Keratinocyte (primary cell): ENCODE results near the gene SIK3. TPM values are rescaled to one million over a fixed set of nuclear protein-coding genes. Genes with fewer than 3 reads are reported as not detected.
"Not testable (repeated sequence)": the region's sequence is repeated elsewhere in the genome, so short reads cannot be mapped to it uniquely, and the experiment has no call there.

ENCODE experiments used
- DNase-seq: peaks from one replicate; pipeline ENCODE4 v3.0.0-alpha.2; 2011; ENCODE audit warnings: low read depth, missing footprints, low spot score
- FAIRE-seq: peaks from 2 replicates; lab custom pipeline; 2011; peaks lifted over from hg19 to GRCh38; lab: Jason Lieb, UNC
- H2AFZ ChIP-seq: 2 replicates; pipeline ENCODE4 v1.6.0; 2012; ENCODE audit warnings: low read length, control low read depth, inconsistent platforms; ENCODE audit not compliant: control insufficient read depth
- H3K27ac ChIP-seq: 2 replicates; pipeline ENCODE4 v1.5.1; 2011; ENCODE audit warnings: low read length; ENCODE audit not compliant: control insufficient read depth, insufficient read depth
- H3K27me3 ChIP-seq: 3 replicates; pipeline ENCODE4 v1.6.0; 2011; ENCODE audit warnings: low read length; ENCODE audit not compliant: control insufficient read depth, insufficient read depth; ENCODE audit errors: extremely low read depth
- H3K36me3 ChIP-seq, 2 experiments: 2 replicates in 1 of 2; 3 replicates in 1 of 2; pipeline ENCODE4 v1.5.1; 2011; ENCODE audit warnings: low read length in 2 of 2, mild to moderate bottlenecking in 1 of 2; ENCODE audit not compliant: control insufficient read depth in 2 of 2, insufficient read depth in 2 of 2; ENCODE audit errors: extremely low read depth in 1 of 2
- H3K4me1 ChIP-seq: 3 replicates; pipeline ENCODE4 v1.5.1; 2011; ENCODE audit warnings: low read length; ENCODE audit not compliant: control insufficient read depth, insufficient read depth; ENCODE audit errors: extremely low read depth
- H3K4me2 ChIP-seq: 3 replicates; pipeline ENCODE4 v1.6.0; 2011; ENCODE audit warnings: low read depth, low read length; ENCODE audit not compliant: control insufficient read depth, insufficient read depth; ENCODE audit errors: extremely low read depth
- H3K4me3 ChIP-seq, 3 experiments: fragments of 200-600 bp in 1 of 3; sonication (generic) in 1 of 3; 2 replicates in 2 of 3; 3 replicates in 1 of 3; pipeline ENCODE4 v1.5.1; 2011 to 2016; ENCODE audit warnings: low read length in 3 of 3, mild to moderate bottlenecking in 3 of 3, control low read depth in 2 of 3, inconsistent platforms in 1 of 3, low read depth in 1 of 3, mixed read lengths in 1 of 3, mixed run types in 1 of 3, moderate library complexity in 1 of 3; ENCODE audit not compliant: control insufficient read depth in 2 of 3, insufficient read depth in 2 of 3; ENCODE audit errors: extremely low read depth in 1 of 3
- H3K79me2 ChIP-seq: 2 replicates; pipeline ENCODE4 v1.6.0; 2012; ENCODE audit warnings: low read length; ENCODE audit not compliant: control insufficient read depth, insufficient read depth
- H3K9ac ChIP-seq: 3 replicates; pipeline ENCODE4 v1.6.0; 2011; ENCODE audit warnings: low read length; ENCODE audit not compliant: control insufficient read depth, insufficient read depth; ENCODE audit errors: extremely low read depth
- H3K9me1 ChIP-seq: 3 replicates; pipeline ENCODE4 v1.6.0; 2011; ENCODE audit warnings: low read length; ENCODE audit not compliant: control insufficient read depth, insufficient read depth; ENCODE audit errors: extremely low read depth
- H3K9me3 ChIP-seq: 2 replicates; pipeline ENCODE4 v1.5.1; 2012; ENCODE audit warnings: low read depth, low read length; ENCODE audit not compliant: control insufficient read depth
- H4K20me1 ChIP-seq: 3 replicates; pipeline ENCODE4 v1.6.0; 2011; ENCODE audit warnings: low read length; ENCODE audit not compliant: control insufficient read depth, insufficient read depth; ENCODE audit errors: extremely low read depth
- EZH2 ChIP-seq: IDR thresholded peaks from one replicate; pipeline ENCODE4 v1.6.1; 2012; ENCODE audit warnings: inconsistent platforms, mild to moderate bottlenecking, low read length, moderate library complexity
- dilution Hi-C: fragments of 300-500 bp; cut with MboI; formaldehyde crosslinking; loops from one replicate; pipeline ENCODE4 v1.7.0; 2020; ENCODE audit warnings: low sequenced_read_pairs; ENCODE audit not compliant: extremely low pct_ligation_motif_present
- polyA plus RNA-seq, 5 experiments: library from polyadenylated mRNA; depleted of rRNA in 3 of 5; stranded (reverse) in 3 of 5; stranded (forward) in 1 of 5; unstranded in 1 of 5; fragments of >200 nt; gene quantifications; 1 replicate in 1 of 5; 2 replicates in 3 of 5; 3 replicates in 1 of 5; pipeline versions ENCODE4 v1.2.1 to v1.2.3, GENCODE V29; 2011 to 2012; ENCODE audit warnings: missing spikeins in 2 of 5, low read depth in 1 of 5, low replicate concordance in 1 of 5
- TF ChIP-seq, protein P1 (sequence below), 3 experiments: IDR thresholded peaks in 1 of 3; conservative IDR thresholded peaks in 1 of 3; optimal IDR thresholded peaks in 1 of 3; 2 replicates in 2 of 3; 3 replicates in 1 of 3; pipeline versions ENCODE3 to v1.5.1; 2011; ENCODE audit warnings: low read length in 3 of 3, mild to moderate bottlenecking in 3 of 3, moderate library complexity in 2 of 3, control low read depth in 1 of 3, inconsistent platforms in 1 of 3; ENCODE audit not compliant: insufficient read depth in 2 of 3; ENCODE audit errors: extremely low read depth in 1 of 3

The SIK3 gene
- polyA plus RNA-seq, 1 donor (not counting 4 experiments of a cell fraction or from before 2014, with no cell fraction given): 8.2 TPM

DNA sequence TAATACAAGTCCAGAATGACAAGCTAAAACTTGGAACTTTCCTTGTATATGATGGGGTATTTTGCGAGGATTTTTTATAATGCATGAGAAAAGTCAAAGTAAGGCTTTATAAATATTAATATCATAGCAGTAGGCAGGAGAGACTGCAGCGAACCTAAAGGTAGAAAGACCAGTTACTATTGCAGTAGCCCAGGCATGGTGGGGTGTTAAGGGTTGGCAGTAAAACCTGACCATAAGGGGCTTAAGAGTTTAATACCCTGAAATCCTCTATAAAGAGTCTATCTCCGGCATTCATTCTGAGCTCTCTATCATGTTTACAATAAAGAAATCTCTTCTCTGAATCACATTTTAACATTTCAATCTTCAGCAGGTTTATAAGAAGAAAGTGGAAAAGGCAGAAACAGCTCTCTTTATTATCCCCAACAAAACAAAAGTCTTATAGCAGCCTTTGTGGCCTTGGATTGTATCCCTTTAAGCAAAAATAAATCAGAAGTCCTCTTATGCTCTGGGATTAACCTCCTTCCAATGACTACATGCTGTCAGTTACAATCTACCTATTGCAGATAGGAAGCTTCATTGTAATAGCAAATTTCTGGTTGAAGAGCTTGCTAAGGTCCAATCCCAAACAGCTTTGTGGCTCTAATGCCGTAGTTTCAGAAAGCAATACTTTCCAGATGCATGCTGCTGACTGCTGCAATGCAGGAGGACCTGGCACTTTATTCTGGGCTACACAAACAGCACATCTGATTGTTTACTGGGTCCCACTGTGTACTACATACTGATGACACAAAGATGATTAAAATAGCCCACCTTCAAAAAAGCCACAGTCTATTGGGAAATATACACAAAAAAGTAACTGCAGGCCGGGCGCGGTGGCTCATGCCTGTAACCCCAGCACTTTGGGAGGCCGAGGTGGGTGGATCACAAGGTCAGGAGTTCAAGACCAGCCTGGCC lies 45.8 kb downstream of the SIK3 start:
- no peak for TF ChIP-seq EZH2
- TF ChIP-seq, protein P1, sequence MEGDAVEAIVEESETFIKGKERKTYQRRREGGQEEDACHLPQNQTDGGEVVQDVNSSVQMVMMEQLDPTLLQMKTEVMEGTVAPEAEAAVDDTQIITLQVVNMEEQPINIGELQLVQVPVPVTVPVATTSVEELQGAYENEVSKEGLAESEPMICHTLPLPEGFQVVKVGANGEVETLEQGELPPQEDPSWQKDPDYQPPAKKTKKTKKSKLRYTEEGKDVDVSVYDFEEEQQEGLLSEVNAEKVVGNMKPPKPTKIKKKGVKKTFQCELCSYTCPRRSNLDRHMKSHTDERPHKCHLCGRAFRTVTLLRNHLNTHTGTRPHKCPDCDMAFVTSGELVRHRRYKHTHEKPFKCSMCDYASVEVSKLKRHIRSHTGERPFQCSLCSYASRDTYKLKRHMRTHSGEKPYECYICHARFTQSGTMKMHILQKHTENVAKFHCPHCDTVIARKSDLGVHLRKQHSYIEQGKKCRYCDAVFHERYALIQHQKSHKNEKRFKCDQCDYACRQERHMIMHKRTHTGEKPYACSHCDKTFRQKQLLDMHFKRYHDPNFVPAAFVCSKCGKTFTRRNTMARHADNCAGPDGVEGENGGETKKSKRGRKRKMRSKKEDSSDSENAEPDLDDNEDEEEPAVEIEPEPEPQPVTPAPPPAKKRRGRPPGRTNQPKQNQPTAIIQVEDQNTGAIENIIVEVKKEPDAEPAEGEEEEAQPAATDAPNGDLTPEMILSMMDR (optimal IDR thresholded peaks at IDR 0.05 in 1 of 3, IDR thresholded peaks at IDR 0.05 in 1 of 3, conservative IDR thresholded peaks at IDR 0.05 in 1 of 3; ENCODE audit: extremely low read depth in 1 of 3, insufficient read depth in 2 of 3, low read length in 3 of 3): no peak
- H4K20me1 ChIP-seq: no peaks in the 10 kb centered on the region
- H3K36me3 ChIP-seq: no peaks in the 10 kb centered on the region
- no peaks in the 10 kb centered on the region for H3K4me1 ChIP-seq
- H3K9me3 ChIP-seq: no peaks in the 10 kb centered on the region
- no peaks in the 10 kb centered on the region for H3K9me1 ChIP-seq
- no peak overlapping the region for H3K4me3 ChIP-seq
- no peak overlapping the region for H3K4me2 ChIP-seq
- H3K9ac ChIP-seq: no peak overlapping the region
- H3K27ac ChIP-seq: no peak overlapping the region
- dilution Hi-C loops: no loop called here
- no peak overlapping the region for H2AFZ ChIP-seq
- DNase-seq (no peak), FAIRE-seq (no peak)
- H3K79me2 ChIP-seq: peaks cover 52% of the 10 kb centered on the region
- no peaks in the 10 kb centered on the region for H3K27me3 ChIP-seq

- H2AFZ ChIP-seq, H3K27ac ChIP-seq, dilution Hi-C loops, H3K4me2 ChIP-seq, H3K9me3 ChIP-seq, H3K9me1 ChIP-seq, DNase-seq, H3K27me3 ChIP-seq, H3K4me3 ChIP-seq, FAIRE-seq, H4K20me1 ChIP-seq, H3K36me3 ChIP-seq, H3K9ac ChIP-seq, H3K4me1 ChIP-seq: not testable (repeated sequence)
- peaks cover 48% of the 10 kb centered on the region for H3K79me2 ChIP-seq
Measured at GRCh38 chr11:117050121-117050520, 48.1 kb downstream of the SIK3 start.

DNA sequence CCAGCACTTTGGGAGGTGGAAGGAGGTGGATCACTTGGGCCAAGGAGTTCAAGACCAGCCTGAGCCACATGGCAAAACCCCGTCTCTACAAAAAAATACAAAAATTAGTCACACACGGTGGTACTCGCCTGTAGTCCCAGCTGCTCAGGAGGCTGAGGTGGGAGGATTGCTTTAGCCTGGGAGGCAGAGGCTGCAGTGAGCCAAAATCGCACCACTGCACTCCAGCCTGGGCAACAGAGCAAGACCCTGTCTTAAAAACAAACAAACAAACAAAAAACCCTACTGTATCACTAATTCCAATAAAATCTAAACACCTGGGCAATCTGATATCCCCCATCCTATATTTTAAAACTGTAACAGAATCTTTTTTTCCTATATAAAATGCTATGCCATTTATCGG lies 51.6 kb downstream of the SIK3 start:
- FAIRE-seq, dilution Hi-C loops, H3K4me3 ChIP-seq, H3K36me3 ChIP-seq, H3K9ac ChIP-seq, H2AFZ ChIP-seq, H3K4me2 ChIP-seq, H3K9me3 ChIP-seq, H3K9me1 ChIP-seq, H3K27ac ChIP-seq, H3K27me3 ChIP-seq, DNase-seq, H4K20me1 ChIP-seq: not testable (repeated sequence)
- H3K4me1 ChIP-seq: peaks cover 26% of the 10 kb centered on the region
- H3K79me2 ChIP-seq: peaks cover 58% of the 10 kb centered on the region
